ENCODE measurements around the gene ZCCHC14.

DNA sequence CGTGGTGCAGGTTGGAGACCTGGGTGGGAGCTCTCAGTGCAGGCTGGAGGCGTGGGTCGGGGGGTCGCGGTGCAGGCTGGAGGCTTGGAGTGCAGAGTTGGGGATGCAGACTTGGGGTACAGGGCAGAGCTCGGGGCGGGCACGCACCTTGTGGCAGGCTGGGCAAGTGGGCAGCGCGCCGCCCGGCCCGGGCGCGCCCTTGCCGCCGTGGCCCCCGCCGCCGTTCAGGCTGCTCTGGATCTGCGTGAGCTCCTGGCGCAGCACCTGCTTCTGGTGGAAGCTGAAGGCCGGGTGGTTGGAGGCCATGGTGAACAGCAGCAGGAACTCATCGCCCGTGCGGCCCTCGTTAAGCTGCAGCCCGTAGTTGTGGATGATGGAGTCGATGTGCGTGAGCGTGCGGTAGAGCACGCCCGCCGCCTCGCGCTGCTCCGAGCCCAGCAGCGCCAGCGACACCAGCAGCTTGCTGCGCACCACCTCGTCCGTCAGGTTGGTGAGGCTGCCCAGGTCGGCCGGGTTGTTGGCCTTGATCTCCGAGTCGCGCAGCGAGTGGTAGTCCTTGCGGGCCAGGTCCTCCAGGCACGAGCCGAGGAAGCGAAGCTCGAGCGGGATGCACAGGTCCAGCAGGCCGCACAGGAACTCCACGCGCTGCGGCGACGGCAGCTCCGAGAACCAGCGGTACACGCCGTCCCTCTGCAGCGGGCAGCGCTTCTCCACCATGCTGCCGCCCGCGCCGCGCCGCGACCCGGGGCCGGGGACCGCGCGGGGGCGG is 1.1 kb downstream of the ZCCHC14 start:
- TF ChIP-seq, protein P1, sequence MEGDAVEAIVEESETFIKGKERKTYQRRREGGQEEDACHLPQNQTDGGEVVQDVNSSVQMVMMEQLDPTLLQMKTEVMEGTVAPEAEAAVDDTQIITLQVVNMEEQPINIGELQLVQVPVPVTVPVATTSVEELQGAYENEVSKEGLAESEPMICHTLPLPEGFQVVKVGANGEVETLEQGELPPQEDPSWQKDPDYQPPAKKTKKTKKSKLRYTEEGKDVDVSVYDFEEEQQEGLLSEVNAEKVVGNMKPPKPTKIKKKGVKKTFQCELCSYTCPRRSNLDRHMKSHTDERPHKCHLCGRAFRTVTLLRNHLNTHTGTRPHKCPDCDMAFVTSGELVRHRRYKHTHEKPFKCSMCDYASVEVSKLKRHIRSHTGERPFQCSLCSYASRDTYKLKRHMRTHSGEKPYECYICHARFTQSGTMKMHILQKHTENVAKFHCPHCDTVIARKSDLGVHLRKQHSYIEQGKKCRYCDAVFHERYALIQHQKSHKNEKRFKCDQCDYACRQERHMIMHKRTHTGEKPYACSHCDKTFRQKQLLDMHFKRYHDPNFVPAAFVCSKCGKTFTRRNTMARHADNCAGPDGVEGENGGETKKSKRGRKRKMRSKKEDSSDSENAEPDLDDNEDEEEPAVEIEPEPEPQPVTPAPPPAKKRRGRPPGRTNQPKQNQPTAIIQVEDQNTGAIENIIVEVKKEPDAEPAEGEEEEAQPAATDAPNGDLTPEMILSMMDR (conservative IDR thresholded peaks at IDR 0.05; ENCODE audit: low read depth, low read length), result no peak
- TF ChIP-seq EZH2 (IDR thresholded peaks at IDR 0.05; ENCODE audit: borderline replicate concordance, low read depth, low read length, poor library complexity, severe bottlenecking), result no peak
